A549 (cell line): ENCODE results near the gene MYBPHL. TPM values are rescaled to one million over a fixed set of nuclear protein-coding genes. Genes with fewer than 3 reads are reported as not detected.

Experiments used
- ATAC-seq, 2 experiments: fragments of 200-7000 bp in 1 of 2; fragments of >200 bp in 1 of 2; cut with Nextera tagmentation in 1 of 2; cut with Tn5 transposase in 1 of 2; 3 replicates each; pipeline versions ENCODE4 v1.8.0 to v1.9.1; 2018 to 2020; ENCODE audit warnings: mild to moderate bottlenecking in 1 of 2, moderate library complexity in 1 of 2
- CTCF ChIA-PET: fragments of 300-600 bp; sonication (Branson Sonifier 250); formaldehyde crosslinking; extraction: SDS; loops from one replicate; lab custom pipeline; 2021; ENCODE audit warnings: antibody characterized with exemption, inconsistent platforms; lab: Yijun Ruan, JAX
- POLR2A ChIA-PET: fragments of 350-600 bp; formaldehyde crosslinking; extraction: SDS; loops from one replicate; lab custom pipeline; 2021; ENCODE audit warnings: antibody characterized with exemption, inconsistent platforms; lab: Yijun Ruan, JAX
- DNase-seq, 2 experiments: peaks; one replicate each; pipeline versions ENCODE4 v3.0.0 to v3.0.0-alpha.2; 2011 to 2016; ENCODE audit warnings: low read depth in 1 of 2, low spot score in 1 of 2
- FAIRE-seq: peaks from 2 replicates; lab custom pipeline; 2011; peaks lifted over from hg19 to GRCh38; lab: Jason Lieb, UNC
- H3K27ac ChIP-seq, 2 experiments: fragments of >200 bp; sonication (Bioruptor Twin); formaldehyde crosslinking; 3 replicates each; pipeline ENCODE4 v1.5.1; 2016 to 2017
- H3K4me1 ChIP-seq: fragments of >200 bp; sonication (Bioruptor Twin); formaldehyde crosslinking; 3 replicates; pipeline ENCODE4 v1.6.1; 2016
- H3K4me2 ChIP-seq: fragments of >200 bp; sonication (Bioruptor Twin); formaldehyde crosslinking; 3 replicates; pipeline ENCODE4 v1.6.1; 2016
- H3K4me3 ChIP-seq: fragments of >200 bp; sonication (Bioruptor Twin); formaldehyde crosslinking; 3 replicates; pipeline ENCODE4 v1.5.1; 2016
- H3K9me3 ChIP-seq: fragments of >200 bp; sonication (Bioruptor Twin); formaldehyde crosslinking; 3 replicates; pipeline ENCODE4 v1.6.1; 2016
- ATOH8 ChIP-seq: fragments of 250-450 bp; sonication (Bioruptor Pico); IDR thresholded peaks from 2 replicates; pipeline ENCODE4 v1.5.0; 2020; ENCODE audit warnings: low read depth, mild to moderate bottlenecking, moderate library complexity
- CTCF ChIP-seq: fragments of >200 bp; sonication (Bioruptor Twin); formaldehyde crosslinking; IDR thresholded peaks from 3 replicates; pipeline ENCODE4 v1.5.1; 2016
- EHMT2 ChIP-seq: fragments of 200-600 bp; sonication (generic); IDR thresholded peaks from 2 replicates; pipeline ENCODE4 v1.6.1; 2016; ENCODE audit warnings: antibody characterized with exemption, low read depth, mild to moderate bottlenecking, moderate library complexity
- ELK1 ChIP-seq: fragments of 150-350 bp; IDR thresholded peaks from 2 replicates; pipeline ENCODE4 v1.6.1; 2014; ENCODE audit warnings: low read depth, mild to moderate bottlenecking, low read length
- EP300 ChIP-seq, 2 experiments: fragments of >200 bp; sonication (Bioruptor Twin); formaldehyde crosslinking; IDR thresholded peaks; 2 replicates in 1 of 2; 3 replicates in 1 of 2; pipeline ENCODE4 v1.6.1; 2016 to 2017
- ESRRA ChIP-seq: fragments of 150-350 bp; IDR thresholded peaks from 2 replicates; pipeline ENCODE4 v1.6.1; 2014; ENCODE audit warnings: mild to moderate bottlenecking, low read length, borderline replicate concordance
- FOSB ChIP-seq: fragments of 250-450 bp; sonication (Bioruptor Pico); IDR thresholded peaks from 2 replicates; pipeline ENCODE4 v1.5.0; 2020; ENCODE audit warnings: mild to moderate bottlenecking, moderate library complexity
- HES2 ChIP-seq: fragments of >200 bp; sonication (Bioruptor Twin); formaldehyde crosslinking; IDR thresholded peaks from 2 replicates; pipeline ENCODE4 v1.6.1; 2016
- HMGXB4 ChIP-seq: fragments of 250-450 bp; sonication (Bioruptor Pico); IDR thresholded peaks from 2 replicates; pipeline ENCODE4 v1.5.0; 2021; ENCODE audit warnings: mild to moderate bottlenecking, moderate library complexity, borderline replicate concordance
- HOXA7 ChIP-seq: fragments of 250-450 bp; sonication (Bioruptor Pico); IDR thresholded peaks from 2 replicates; pipeline ENCODE4 v1.5.0; 2020; ENCODE audit warnings: mild to moderate bottlenecking, moderate library complexity
- MAX ChIP-seq: IDR thresholded peaks from 2 replicates; pipeline ENCODE4 v1.6.1; 2012
- MAZ ChIP-seq: fragments of 150-350 bp; IDR thresholded peaks from 2 replicates; pipeline ENCODE4 v1.6.1; 2014; ENCODE audit warnings: antibody characterized with exemption, low read depth, low read length, borderline replicate concordance
- NPAS2 ChIP-seq: fragments of 250-450 bp; sonication (Bioruptor Pico); IDR thresholded peaks from 2 replicates; pipeline ENCODE4 v1.8.0; 2022; ENCODE audit warnings: mild to moderate bottlenecking, moderate library complexity, borderline replicate concordance
- PBX3 ChIP-seq: IDR thresholded peaks from 2 replicates; pipeline ENCODE4 v1.6.1; 2012
- PHF8 ChIP-seq: fragments of 200-600 bp; sonication (generic); IDR thresholded peaks from 2 replicates; pipeline ENCODE4 v1.6.1; 2016; ENCODE audit warnings: low read depth, mild to moderate bottlenecking, antibody characterized with exemption, moderate library complexity, borderline replicate concordance
- POLR2A ChIP-seq: IDR thresholded peaks from 2 replicates; pipeline ENCODE4 v1.6.1; 2012; ENCODE audit warnings: mild to moderate bottlenecking, low read length
- RCOR1 ChIP-seq: fragments of 150-350 bp; IDR thresholded peaks from 2 replicates; pipeline ENCODE4 v1.6.1; 2014; ENCODE audit warnings: antibody characterized with exemption, low read length, low read depth
- RNF2 ChIP-seq: fragments of 200-600 bp; sonication (generic); IDR thresholded peaks from 2 replicates; pipeline ENCODE4 v1.6.1; 2016; ENCODE audit warnings: low read depth, mild to moderate bottlenecking, antibody characterized with exemption, moderate library complexity, borderline replicate concordance
- SMC3 ChIP-seq: fragments of >200 bp; sonication (Bioruptor Twin); formaldehyde crosslinking; IDR thresholded peaks from 3 replicates; pipeline ENCODE4 v1.6.1; 2018; ENCODE audit warnings: inconsistent platforms
- ZNF302 ChIP-seq: fragments of 250-450 bp; sonication (Bioruptor Pico); IDR thresholded peaks from 2 replicates; pipeline ENCODE4 v1.9.0; 2021; ENCODE audit warnings: inconsistent platforms, mild to moderate bottlenecking, moderate library complexity
- WGBS: methylation state at CpG from one replicate; pipeline ENCODE4 v1.1.6; 2017; ENCODE audit errors: missing lambda C conversion rate; 5-methylcytosine and 5-hydroxymethylcytosine counted together
- polyA plus RNA-seq, 4 experiments: library from polyadenylated mRNA; depleted of rRNA in 3 of 4; stranded (reverse); fragments of >200 nt; fragmentation: RNase III in 1 of 4; extraction: RNeasy Plus Mini Kit Qiagen cat#74134 plus additional on column Dnase treatment in 1 of 4; gene quantifications; 2 replicates in 3 of 4; 3 replicates in 1 of 4; pipeline ENCODE4 v1.2.3, GENCODE V29; 2011 to 2017

MYBPHL gene
- polyA plus RNA-seq, 2 of the 4 experiments (the other 2 are of a cell fraction), result not detected

- no peak for ATAC-seq
- Histone ChIP-seq H3K27ac (no peak overlapping the region), H3K4me3 (no peak overlapping the region), H3K4me1 (no peaks in the 10 kb centered on the region; the same call in 2 of the 3 replicates), H3K9me3 (no peaks in the 10 kb centered on the region), H3K4me2 (no peak overlapping the region)
- POLR2A ChIA-PET, result no interaction called here
- DNase-seq, result no peak
- FAIRE-seq, result no peak
- TF ChIP-seq RCOR1 (no peak), CTCF (no peak), MAZ (no peak), HES2 (no peak), MAX (no peak), ESRRA (no peak), RNF2 (no peak), ELK1 (no peak), ATOH8 (CRISPR knock-in tag) (no peak), NPAS2 (CRISPR knock-in tag) (no peak), ZNF302 (CRISPR knock-in tag) (no peak), PHF8 (no peak), POLR2A (no peak), FOSB (no peak), EHMT2 (no peak), PBX3 (no peak), SMC3 (no peak), HOXA7 (CRISPR knock-in tag) (no peak), HMGXB4 (CRISPR knock-in tag) (no peak), EP300 (IDR thresholded peaks at IDR 0.05) (no peak)
- CTCF ChIA-PET, result interaction anchor here (1.2 to 2.1 kb wide), 2 partner anchors 10 to 132 kb away, joined by 3 to 8 read pairs; no protein-coding TSS in a partner anchor
- WGBS, result 86% methylated on average over 11 of the region's 11 CpGs
Measured at GRCh38 chr1:109266965-109267364, 39.8 kb downstream of the MYBPHL start.
